MM.1S (cell line): ENCODE measurements around the gene MT2A.

Experiments
- EZH2 ChIP-seq: fragments of 300-600 bp; sonication (generic); optimal IDR thresholded peaks from 2 replicates; pipeline ENCODE3; 2017; ENCODE audit warnings: low read depth, mild to moderate bottlenecking, antibody characterized with exemption, low read length, mixed read lengths
- TF ChIP-seq, protein P1 (sequence below): fragments of 300-600 bp; sonication (generic); IDR thresholded peaks from 2 replicates; pipeline ENCODE4 v1.5.1; 2016; ENCODE audit warnings: antibody characterized with exemption, low read length, mixed read lengths

DNA sequence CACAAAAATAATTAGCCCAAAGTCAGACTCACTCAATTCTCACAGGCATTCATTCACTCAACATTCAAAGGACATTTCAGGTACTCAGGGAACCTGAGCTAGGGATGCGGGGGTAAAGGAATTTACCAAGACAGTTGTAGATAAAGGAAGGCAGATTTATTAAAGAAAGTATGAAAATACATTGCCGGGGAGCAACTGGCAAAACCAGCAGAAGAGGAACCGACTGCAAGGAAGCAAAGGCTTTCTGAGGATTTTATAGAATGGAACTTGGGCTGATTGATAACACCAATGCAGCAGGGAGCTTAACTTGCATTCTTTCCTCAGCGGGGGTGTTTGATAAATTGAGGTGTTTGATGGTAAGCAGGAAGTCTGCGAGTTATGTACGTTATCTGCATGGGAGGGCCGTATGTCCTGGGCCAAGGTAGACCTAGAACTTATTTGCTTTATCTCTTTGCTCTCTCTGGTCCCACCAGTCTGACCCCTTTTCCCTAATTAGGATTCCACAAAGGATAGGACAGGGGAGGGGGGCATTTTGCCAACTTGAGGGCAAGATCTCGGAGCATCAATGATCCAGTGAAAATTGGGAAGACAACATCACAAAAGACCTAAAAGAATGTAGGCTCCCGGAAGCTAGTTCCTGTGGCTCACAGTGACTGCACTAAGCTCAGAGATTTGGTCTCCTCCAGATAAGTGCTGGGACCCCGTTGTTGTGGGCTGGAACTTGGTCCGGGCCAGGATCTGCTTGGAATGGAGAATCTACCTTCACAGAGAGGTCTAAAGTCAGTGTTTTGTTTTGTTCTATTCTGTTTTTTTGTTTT, 24.8 kb upstream of the MT2A start:
- TF ChIP-seq EZH2: no peak
- TF ChIP-seq, protein P1, sequence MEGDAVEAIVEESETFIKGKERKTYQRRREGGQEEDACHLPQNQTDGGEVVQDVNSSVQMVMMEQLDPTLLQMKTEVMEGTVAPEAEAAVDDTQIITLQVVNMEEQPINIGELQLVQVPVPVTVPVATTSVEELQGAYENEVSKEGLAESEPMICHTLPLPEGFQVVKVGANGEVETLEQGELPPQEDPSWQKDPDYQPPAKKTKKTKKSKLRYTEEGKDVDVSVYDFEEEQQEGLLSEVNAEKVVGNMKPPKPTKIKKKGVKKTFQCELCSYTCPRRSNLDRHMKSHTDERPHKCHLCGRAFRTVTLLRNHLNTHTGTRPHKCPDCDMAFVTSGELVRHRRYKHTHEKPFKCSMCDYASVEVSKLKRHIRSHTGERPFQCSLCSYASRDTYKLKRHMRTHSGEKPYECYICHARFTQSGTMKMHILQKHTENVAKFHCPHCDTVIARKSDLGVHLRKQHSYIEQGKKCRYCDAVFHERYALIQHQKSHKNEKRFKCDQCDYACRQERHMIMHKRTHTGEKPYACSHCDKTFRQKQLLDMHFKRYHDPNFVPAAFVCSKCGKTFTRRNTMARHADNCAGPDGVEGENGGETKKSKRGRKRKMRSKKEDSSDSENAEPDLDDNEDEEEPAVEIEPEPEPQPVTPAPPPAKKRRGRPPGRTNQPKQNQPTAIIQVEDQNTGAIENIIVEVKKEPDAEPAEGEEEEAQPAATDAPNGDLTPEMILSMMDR: no peak
